Thyroid gland (tissue), 4 donors: ENCODE results near the gene MRPL10.

ENCODE experiments used
- CTCF ChIP-seq, 6 experiments: fragments of 200-600 bp in 3 of 6; fragments of 450-650 bp in 3 of 6; sonication (generic) in 3 of 6; IDR thresholded peaks; one replicate each; pipeline ENCODE4 v1.5.1; 2016 to 2019; ENCODE audit warnings: antibody characterized with exemption in 6 of 6, mild to moderate bottlenecking in 2 of 6, inconsistent platforms in 1 of 6, moderate library complexity in 1 of 6
- POLR2A ChIP-seq, 2 donors: fragments of 450-650 bp; IDR thresholded peaks; one replicate each; pipeline ENCODE4 v1.6.1; 2017; ENCODE audit warnings: antibody characterized with exemption in 2 of 2, mild to moderate bottlenecking in 2 of 2, moderate library complexity in 1 of 2

DNA sequence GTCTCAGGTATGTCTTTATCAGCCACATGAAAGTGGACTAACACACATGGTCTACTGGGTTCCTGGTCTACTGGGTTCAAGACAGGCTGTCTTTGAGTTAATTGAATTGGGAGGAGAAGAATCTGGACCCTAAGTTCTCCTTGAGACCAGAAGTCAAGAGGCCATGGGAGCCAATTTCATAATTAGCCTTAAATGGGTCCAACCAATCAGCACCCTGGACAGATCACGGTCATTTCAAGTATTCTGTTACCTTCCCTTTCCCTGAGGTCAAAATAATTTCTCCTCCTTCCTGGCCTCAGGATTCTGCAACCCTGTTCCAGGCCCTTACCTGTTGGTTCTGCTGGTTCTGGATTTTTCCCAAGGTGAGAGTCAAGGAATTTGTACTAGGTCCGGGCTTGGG is 33.5 kb downstream of the MRPL10 start:
- TF ChIP-seq CTCF (IDR thresholded peaks at IDR 0.05) (no peak), POLR2A (IDR thresholded peaks at IDR 0.05) (no peak)
